ENCODE results near the gene TBC1D24.
"Not testable (repeated sequence)": the region's sequence is repeated elsewhere in the genome, so short reads cannot be mapped to it uniquely, and the experiment has no call there.

Gene TBC1D24

DNA sequence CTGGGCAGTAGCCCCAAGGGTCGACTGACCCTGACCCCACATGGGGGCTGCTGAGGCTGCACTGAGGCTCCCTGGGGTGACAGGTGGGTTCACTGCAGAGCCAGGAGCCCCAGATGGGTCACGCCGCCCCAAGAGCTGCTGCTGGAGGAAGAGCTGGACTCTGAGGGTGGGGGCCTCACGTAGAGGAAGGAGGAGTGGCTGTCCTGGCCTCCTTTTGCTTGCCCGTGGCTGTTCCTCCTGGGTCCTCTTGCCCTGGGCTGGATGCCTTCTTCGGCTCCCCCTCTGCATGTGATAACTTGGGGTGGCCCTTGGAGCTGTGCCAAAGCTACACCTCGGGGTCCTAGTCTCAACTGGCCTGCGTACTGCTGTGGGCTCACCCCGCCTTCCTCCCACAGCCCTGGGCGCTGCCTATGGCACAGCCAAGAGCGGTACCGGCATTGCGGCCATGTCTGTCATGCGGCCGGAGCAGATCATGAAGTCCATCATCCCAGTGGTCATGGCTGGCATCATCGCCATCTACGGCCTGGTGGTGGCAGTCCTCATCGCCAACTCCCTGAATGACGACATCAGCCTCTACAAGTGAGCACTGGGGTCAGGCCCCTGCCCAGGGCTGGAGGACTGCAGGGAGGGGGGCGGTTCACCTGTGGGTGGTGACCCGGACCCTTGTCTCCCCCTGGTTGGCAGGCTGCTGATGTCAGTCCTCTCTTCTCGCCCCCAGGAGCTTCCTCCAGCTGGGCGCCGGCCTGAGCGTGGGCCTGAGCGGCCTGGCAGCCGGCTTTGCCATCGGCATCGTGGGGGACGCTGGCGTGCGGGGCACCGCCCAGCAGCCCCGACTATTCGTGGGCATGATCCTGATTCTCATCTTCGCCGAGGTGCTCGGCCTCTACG lies 44.1 kb downstream of the TBC1D24 start:
- no peak for DNase-seq

DNA sequence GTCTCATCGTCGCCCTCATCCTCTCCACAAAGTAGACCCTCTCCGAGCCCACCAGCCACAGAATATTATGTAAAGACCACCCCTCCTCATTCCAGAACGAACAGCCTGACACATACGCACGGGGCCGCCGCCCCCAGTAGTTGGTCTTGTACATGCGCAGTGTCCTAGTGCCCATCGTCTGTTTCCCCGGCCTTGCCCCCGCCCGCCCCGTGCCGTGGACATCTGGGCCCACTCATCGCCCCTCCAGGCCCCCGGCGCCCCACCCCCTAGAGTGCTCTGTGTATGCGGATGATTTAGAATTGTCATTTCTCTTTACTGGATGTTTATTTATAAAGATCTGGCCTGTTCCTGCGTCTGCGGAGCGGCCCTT lies 44.8 kb downstream of the TBC1D24 start:
- DNase-seq = no peak

DNA sequence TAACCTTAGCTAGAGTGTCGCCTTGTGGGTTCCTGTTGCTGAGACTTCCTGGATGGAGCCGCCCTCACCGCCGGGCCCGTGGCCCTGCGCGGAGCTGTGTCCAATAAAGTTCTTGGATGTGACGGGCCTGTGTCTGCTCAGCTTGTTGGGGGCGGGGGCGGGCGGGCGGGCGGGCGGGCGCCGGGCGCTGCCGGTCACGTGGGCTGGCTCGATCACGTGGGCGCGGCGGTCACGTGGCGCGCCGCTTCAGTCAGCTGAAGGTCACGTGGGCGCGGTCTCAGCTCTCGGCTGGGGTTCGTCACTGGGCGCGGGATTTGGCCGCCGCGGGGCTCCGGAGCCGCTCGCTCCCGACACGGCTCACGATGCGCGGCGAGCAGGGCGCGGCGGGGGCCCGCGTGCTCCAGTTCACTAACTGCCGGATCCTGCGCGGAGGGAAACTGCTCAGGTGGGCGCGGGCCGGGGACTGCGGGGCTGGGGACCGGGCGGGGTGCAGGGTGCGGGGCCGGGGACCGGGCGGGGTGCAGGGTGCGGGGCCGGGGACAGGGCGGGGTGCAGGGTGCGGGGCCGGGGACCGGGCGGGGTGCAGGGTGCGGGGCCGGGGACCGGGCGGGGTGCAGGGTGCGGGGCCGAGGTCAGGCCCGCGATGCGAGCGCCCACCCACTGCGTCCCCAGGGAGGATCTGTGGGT lies 45.3 kb downstream of the TBC1D24 start, which contains the start of gene AMDHD2:
Gene AMDHD2, plus strand, starts transcription at position 275 of the 687 bp plus-strand sequence. Its CDS starts 88 bp downstream, at position 363.
- DNase-seq = peak; percentile 60 to 68

DNA sequence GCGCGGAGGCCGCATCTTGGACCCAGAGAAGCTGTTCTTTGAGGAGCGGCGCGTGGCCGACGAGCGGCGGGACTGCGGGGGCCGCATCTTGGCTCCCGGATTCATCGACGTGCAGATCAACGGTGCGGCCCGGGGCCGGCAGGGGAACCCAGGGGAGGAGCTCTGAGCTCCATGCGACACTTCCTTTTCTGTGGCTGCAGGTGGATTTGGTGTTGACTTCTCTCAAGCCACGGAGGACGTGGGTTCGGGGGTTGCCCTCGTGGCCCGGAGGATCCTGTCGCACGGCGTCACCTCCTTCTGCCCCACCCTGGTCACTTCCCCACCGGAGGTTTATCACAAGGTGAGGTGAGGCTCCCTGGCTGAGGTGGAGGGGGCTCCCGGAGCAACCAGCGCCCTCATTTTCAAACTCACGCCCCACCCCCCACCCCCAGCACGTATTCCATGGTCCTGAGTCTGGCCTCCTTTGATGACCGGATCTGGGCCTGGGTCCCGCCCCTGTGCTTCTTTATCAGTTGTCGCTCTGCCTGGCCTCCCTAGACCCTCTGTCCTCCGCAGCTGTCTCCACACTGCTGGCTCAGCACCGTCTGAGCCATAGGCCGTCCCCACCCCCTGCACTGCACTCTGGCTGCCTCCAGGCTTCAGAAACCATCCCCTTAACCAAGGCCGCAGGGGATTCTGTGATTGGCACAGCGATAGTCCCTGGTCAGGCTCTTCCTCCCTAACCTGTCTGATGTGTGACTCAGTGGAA lies 46.0 kb downstream of the TBC1D24 start:
- DNase-seq = peak in 1 of 2 experiments; percentile 15

DNA sequence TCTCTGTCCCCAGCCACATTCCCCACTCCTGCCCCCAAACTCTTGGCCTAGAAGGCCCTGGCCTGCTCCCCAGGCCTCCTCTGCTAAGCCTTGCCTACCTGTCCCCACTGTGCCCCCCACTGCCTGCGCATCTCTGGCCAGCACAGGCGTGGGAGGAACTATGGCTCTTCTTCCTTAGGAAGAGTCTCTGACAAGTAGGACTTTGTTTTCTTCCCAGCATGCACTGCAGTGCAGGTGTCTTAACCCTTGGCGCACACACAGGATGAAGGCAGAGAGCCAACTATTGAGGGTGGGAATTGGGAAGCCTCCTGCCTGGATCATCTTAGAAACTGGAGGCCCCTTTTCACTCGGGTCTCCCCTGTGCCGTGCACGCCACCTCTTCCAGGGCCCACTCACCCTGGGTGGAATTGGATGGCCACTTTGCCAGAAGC lies 48.9 kb downstream of the TBC1D24 start:
- DNase-seq = no peak

DNA sequence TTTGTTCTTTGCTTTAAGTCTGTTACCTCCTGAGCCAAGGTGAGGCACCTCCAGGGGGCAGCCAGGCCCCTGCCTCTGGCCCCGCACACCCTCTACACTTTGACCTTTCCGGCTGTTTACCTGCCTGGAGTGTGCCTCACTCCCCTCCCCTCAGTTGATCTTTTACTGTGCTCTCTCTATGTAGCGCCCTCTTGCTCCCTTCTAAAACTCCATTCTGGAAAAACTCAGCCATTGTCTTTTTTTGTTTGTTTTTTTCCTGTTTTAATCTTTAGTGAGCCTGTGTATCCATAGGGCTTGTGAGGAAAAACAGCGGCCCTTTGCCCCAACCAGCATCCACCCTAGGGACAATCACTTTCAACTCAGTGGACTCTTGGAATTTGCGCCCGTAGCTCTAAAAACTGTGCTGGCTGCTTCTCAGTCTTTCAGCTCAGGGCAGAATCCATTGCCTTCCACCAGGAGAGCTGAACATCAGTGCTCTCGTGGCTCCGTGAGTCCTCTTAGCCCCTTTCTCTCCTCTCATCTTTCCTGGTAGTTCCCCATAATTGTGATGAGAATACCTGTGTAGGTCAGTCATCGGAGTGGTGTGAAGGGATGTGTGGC lies 49.5 kb downstream of the TBC1D24 start:
- DNase-seq = no peak

DNA sequence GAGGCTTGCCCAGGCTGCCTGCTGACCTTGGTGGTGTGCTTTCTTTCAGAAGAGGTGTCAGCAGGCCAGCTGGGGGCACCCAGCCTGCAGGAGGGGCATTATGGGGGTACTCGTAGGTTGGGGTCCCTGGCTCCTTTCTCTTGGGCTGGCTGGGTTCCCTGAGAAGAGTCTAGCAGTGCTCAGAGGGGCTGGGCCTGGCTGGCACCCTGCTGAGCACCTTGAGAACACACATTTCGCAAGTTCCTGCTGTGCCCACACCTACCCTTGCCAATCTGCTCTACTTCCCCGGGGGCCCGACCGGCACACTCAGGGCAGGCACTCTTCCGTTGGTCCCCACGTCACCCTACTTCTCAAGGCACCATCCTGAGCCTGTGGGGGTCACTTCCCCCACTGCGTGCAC lies 51.2 kb downstream of the TBC1D24 start:
- no peak for DNase-seq

DNA sequence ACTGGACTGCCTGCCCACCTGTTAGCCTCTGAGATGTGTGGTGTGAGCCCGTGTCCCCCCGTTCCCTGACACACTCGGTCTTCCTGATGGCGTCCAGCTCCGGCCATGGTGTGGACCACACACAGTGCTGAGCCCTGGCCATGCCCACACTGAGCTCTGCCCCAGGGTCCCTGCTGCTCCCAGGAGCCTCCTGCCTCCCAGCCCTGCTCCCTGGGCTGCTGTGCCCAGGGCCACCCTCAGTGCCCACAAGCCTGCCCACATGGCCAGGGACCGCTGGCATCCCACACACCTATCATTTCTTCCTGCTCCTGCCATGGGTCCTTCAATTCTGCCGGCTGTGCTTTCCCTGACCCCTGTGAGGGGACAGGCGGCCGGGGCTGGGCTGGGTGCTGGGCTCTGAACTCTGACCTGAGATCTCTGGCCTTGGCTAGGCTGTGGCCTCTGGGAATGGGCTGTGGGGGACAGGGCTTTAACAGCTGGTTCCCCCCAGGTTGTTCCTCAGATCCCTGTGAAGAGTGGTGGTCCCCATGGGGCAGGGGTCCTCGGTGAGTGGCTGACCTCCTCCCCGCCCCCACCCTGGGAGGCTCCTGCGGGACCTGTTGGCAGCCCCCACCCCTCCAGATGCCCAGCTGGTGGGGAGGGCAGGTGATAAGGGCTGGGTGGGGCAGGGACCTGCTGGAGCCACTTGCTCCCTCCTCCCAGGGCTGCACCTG lies 52.3 kb downstream of the TBC1D24 start:
- no peak for DNase-seq

DNA sequence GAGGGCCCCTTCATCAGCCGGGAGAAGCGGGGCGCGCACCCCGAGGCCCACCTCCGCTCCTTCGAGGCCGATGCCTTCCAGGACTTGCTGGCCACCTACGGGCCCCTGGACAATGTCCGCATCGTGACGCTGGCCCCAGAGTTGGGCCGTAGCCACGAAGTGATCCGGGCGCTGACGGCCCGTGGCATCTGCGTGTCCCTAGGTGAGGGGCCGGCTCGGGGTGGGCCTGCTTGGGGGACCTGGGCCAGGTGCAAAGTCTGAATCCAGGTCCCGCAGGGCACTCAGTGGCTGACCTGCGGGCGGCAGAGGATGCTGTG lies 52.8 kb downstream of the TBC1D24 start:
- no peak for DNase-seq

DNA sequence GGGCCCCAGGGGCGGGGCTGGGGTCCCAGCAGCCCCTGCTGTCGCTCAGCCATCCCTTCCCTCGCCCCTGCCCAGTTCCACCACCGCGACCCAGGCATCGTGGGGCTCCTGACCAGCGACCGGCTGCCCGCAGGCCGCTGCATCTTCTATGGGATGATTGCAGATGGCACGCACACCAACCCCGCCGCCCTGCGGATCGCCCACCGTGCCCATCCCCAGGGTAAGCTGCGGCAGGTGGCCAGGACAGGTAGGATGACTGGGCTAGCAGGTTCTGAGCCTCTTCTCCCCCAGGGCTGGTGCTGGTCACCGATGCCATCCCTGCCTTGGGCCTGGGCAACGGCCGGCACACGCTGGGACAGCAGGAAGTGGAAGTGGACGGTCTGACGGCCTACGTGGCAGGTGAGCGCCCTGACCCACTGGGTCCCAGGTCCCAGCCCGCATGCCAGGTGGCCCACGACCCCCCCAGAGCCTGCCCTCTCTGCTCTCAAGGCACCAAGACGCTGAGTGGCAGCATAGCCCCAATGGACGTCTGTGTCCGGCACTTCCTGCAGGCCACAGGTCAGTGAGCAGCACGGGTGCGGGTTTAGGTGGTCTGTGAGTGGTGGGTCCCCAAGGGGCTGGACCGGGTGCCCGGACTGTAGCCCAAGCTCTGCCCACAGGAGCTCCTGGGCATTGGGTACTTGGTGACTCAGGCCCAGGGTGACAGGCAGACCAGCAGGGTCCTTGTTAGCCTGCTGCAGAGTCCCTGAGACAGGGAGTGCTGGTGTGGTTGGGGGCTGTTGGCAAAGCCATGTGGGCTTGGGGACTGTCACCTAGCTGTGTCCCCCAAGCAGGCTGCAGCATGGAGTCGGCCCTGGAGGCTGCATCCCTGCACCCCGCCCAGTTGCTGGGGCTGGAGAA lies 53.5 kb downstream of the TBC1D24 start:
- no peak for DNase-seq

DNA sequence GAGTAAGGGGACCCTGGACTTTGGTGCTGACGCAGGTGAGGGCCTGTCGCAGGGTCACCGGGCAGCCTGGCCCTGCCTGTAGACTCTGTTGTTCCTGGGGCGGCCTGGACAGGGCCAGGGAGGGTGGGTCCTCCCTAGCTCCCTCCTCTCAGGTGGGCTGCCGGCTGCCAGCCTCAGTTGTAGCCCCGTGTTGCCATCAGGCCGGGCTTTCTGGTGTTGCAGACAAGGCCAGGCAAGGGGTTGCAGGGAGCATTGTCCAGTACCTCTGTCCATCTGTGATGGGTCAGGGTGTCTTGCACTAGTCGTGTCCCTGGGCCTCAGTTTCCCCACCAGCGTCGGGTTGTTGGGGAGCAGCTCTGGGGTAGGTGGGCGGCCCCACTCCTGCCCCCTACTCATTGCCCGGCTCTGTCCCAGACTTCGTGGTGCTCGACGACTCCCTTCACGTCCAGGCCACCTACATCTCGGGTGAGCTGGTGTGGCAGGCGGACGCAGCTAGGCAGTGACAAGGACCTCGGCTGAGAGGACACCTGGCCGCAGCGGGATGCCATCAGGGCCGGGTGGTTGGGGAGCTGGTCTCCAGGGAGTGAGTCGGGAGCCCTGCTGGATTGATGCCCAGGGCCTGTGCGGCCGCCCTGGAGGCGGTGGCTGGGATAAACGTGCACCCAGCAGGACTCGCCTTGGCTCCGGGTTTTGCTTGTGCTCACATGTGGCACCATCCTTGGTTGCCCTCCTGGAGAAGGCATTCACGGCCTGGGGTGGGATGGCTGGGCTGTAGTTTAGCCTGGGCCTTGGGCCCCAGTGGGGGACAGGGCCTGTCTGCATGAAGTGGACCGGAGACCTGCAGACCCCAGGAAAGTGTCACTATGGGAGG lies 54.4 kb downstream of the TBC1D24 start:
- no peak for DNase-seq

DNA sequence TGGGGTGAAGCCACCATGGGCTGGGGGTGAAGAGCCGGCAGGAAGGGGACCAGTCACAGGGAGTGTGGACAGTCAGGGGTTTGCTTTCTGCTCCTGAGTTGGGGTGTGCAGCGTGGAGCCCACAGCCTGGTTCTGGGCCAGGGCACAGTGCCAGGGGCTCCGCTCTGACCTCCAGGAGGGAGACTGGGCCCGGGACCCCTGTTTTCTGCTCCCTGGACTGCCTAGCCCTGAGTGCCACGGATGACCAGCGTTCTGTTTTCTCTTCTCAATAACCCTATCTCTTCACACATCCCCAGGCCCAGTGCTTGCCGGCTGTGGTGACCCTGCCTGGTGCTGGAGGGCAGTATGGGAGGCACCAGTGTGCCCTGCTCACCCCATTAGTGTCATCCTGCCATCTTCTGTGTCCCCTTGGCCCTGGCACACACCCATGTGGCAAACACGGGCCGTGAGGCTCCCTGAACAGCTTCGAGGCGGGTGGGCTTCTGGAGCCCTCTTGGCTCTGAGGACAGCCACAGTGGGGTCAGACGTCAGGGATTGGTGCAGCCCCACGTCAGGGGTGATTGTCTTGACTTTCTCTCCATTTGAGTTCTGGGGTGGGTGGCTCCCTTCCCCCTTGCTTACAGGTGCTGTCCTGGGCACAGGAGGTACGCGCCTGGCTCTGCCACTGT lies 55.2 kb downstream of the TBC1D24 start:
- DNase-seq = no peak

DNA sequence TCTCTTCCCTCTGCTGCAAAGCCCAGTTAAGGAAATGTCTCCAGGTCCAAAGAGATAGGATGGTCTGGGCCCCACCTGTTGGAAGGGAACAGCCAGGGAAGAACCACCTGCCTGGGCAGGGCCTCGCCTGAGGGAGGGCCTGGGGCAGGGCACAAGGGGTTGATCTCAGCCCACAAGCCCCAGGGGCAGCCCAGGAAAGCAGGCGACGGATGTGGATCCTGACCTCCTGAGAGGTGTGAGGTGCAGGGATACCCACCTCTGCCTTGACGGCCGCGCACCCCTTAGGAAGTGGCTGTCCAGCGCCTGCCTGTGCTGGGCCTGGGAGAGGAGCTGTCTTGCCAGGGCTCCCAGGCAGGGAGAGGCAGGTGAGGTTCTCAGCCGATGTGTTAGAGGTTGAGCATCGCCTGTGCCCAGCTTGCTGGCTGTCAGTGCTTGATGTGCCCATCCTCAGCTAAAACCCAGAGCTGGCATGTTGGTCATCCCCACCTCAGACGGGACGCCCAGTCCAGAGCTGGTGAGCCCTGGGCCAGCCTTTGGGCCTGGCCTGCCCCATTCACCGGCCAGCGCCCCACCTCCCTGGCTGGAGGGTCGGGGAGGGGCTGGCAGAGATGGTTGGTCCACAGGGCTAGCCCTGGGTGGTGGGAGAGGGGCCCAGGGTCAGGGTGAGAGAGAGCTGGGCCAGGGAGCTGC lies 55.8 kb downstream of the TBC1D24 start:
- no peak for DNase-seq

DNA sequence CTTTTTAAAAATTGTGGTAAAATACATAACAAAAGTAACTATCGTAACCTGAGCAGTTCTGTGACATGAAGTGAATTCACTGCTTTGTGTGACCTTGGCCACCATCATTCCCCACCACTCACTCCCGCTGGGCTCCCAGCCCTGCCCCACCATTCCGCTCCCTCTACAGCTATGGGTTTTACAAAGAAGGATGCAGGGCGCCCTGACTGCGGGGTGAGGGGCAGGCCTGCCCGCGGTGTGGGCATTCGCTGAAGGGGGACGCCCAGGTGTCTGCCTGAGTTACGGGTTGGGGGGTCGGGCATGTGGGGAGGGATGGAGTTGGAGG lies 56.4 kb downstream of the TBC1D24 start, which contains the start of gene CEMP1:
Gene CEMP1, minus strand, starts transcription at position 38 of the 325 bp plus-strand sequence. CDS start 335 bp downstream, outside the sequence.
- DNase-seq = no peak

DNA sequence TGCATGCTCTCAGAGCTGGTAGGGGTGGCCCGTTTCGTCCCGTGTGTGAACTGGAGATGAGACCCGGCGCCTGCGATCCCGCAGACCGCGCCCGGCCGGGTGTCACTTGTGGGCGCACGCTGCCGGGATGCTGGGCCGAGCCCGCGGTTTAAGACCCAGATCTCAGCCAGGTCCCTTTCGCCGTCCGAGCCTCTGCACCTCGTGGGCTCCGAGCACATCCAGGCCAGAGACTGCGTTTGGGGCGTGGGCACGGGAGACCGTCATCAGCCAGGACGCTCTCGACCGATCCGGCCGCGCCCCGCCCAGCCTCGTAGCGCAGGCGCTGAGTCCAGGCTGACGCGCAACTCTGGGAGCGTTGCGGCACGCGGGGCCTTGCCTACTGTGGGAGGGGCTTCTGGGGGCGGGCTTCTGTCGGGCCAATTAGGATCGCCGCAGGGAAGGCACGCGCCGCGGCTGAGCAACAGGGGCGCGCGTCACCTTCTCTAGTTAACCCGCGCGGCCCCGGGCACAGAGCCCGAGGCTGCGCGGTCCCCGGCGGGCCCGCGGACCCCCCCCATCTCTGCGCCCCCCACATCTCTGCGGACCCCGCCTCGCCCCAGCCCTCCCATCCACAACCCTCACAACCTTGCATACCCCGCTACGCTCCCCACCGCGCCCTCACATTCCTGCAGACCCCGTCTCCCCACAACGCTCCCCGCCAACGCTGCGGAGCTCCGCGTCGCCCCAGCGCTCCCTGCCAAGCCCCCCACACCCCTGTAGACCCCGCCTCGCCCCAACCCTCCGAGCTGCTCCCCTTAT lies 57.0 kb downstream of the TBC1D24 start:
- DNase-seq = peak; percentile 70 to 77

DNA sequence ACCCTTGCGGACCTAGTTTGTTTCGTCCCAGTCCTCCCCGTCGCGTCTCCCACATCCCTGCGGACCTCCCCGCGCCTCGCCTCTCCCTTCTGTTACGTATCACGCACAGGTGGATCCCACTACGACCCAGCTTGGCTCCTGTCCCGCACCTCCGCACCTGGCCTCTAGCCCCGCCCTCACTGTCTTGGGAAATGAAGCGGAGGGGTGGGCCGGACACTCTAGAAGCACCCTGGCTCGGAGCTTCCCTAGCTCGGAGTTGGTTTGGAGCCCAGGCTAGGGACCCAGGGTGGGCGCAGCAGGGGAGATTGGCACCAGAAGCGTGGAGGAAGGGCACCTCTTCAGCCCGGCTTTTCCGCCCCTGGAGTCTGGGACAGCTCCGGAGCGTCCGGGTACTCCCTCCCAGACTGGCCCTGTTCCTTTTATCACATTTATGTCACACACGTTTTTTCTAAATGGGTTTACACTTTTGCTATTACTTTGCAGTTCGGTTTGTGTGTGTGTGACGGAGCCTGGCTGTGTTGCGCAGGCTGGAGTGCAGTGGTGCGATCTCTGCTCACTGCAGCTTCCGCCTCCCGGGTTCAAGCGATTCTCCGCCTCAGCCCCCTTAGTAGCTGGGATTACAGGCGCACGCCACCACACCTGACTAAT lies 57.7 kb downstream of the TBC1D24 start:
- DNase-seq = peak in 1 of 2 experiments; percentile 23

DNA sequence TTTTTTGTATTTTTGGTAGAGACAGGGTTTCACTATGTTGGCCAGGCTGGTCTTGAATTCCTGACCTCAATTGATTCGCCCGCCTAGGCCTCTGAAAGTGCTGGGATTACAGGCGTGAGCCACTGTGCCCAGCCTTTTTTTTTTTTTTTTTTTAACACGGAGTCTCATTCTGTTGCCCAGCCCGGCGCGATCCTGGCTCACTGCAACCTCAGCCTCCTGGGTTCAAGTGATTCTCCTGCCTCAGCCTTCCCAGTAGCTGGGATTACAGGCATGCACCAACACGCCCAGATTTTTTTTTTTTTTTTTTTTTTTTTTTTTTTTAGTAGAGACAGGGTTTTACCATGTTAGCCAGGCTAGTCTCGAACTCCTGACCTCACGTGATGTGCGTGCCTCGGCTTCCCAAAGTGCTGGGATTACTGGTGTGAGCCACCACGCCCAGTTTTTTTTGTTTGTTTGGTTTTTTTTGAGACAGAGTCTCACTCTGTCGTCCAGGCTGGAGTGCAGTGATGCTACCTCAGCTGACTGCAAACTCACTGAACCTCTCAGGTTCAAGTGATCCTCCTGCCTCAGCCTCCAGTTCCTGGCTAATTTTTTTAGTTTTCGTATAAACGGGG lies 58.3 kb downstream of the TBC1D24 start:
- not testable (repeated sequence) for DNase-seq
